HG02840 (cell line): ENCODE data around the gene L3MBTL1.

Experiments
- ATAC-seq: cut with Tn5 transposase; IDR thresholded peaks from one replicate; pipeline ENCODE4 v1.9.1; 2021; ENCODE audit warnings: mild to moderate bottlenecking, moderate library complexity, moderate number of reproducible peaks; ENCODE audit not compliant: unreplicated experiment, low FRiP score

The L3MBTL1 gene

GRCh38 chr20:43534791-43535350 is 27.4 kb downstream of the L3MBTL1 start:
- no peak for ATAC-seq

- ATAC-seq, result no peak
Observed at GRCh38 chr20:43535370-43536004, 28.0 kb downstream of the L3MBTL1 start.

GRCh38 chr20:43536041-43536816 is 28.7 kb downstream of the L3MBTL1 start:
- no peak for ATAC-seq

- ATAC-seq, result no peak
Observed at GRCh38 chr20:43536817-43537440, 29.4 kb downstream of the L3MBTL1 start.

- ATAC-seq, result no peak
Observed at GRCh38 chr20:43537921-43538877, 30.7 kb downstream of the L3MBTL1 start.

GRCh38 chr20:43538878-43539700 is 31.6 kb downstream of the L3MBTL1 start:
- no peak for ATAC-seq

- ATAC-seq, result no peak
Observed at GRCh38 chr20:43539975-43540672, 32.6 kb downstream of the L3MBTL1 start.

GRCh38 chr20:43540673-43541060 is 33.2 kb downstream of the L3MBTL1 start:
- ATAC-seq, result no peak

- no peak for ATAC-seq
Observed at GRCh38 chr20:43541214-43541613, 33.7 kb downstream of the L3MBTL1 start.

- ATAC-seq, result no peak
Observed at GRCh38 chr20:43542161-43542560, 34.7 kb downstream of the L3MBTL1 start.

GRCh38 chr20:43542674-43543073 is 35.2 kb downstream of the L3MBTL1 start:
- ATAC-seq, result no peak

GRCh38 chr20:43543138-43543537 is 35.6 kb downstream of the L3MBTL1 start:
- no peak for ATAC-seq

GRCh38 chr20:43544501-43544900 is 37.0 kb downstream of the L3MBTL1 start:
- ATAC-seq, result no peak

- ATAC-seq, result no peak
Observed at GRCh38 chr20:43545837-43546578, 38.5 kb downstream of the L3MBTL1 start.

GRCh38 chr20:43548273-43548880 is 40.9 kb downstream of the L3MBTL1 start:
- no peak for ATAC-seq

GRCh38 chr20:43549416-43550065 is 42.0 kb downstream of the L3MBTL1 start:
- no peak for ATAC-seq

GRCh38 chr20:43550456-43550855 is 43.0 kb downstream of the L3MBTL1 start:
- no peak for ATAC-seq
